Bone marrow (tissue), 2 donors: ENCODE data around the gene SNX13.

Experiments used
- DNase-seq, 2 donors: peaks; one replicate each; lab custom pipeline; 2025; lab: John Stamatoyannopoulos, UW

Gene SNX13

GRCh38 chr7:17940302-17940883, at the start of gene SNX13:
Gene SNX13, minus strand, starts transcription at chr7:17940494. Its CDS starts 199 bp downstream, at chr7:17940295.
- DNase-seq = peak; percentile 76 to 78

- DNase-seq = no peak
These were observed 49.3 kb upstream of the SNX13 start for GRCh38 chr7:17989546-17989945.

GRCh38 chr7:17988858-17989257, 48.6 kb upstream of the SNX13 start:
- no peak for DNase-seq

GRCh38 chr7:17988141-17988540, 47.8 kb upstream of the SNX13 start:
- no peak for DNase-seq

GRCh38 chr7:17986851-17987250, 46.6 kb upstream of the SNX13 start:
- no peak for DNase-seq

GRCh38 chr7:17985473-17986239, 45.4 kb upstream of the SNX13 start:
- no peak for DNase-seq

- no peak for DNase-seq
These were observed 44.0 kb upstream of the SNX13 start for GRCh38 chr7:17984288-17984687.

- DNase-seq = peak in 1 of 2 donors; percentile 2
These were observed 43.1 kb upstream of the SNX13 start for GRCh38 chr7:17983221-17984062.

- DNase-seq = no peak
These were observed 36.7 kb upstream of the SNX13 start for GRCh38 chr7:17976952-17977351.

GRCh38 chr7:17971411-17971810, 31.1 kb upstream of the SNX13 start:
- DNase-seq = no peak

- no peak for DNase-seq
These were observed 28.8 kb upstream of the SNX13 start for GRCh38 chr7:17968791-17969715.

GRCh38 chr7:17966706-17967105, 26.4 kb upstream of the SNX13 start:
- DNase-seq = no peak

GRCh38 chr7:17965603-17966002, 25.3 kb upstream of the SNX13 start:
- DNase-seq = no peak

- DNase-seq = no peak
These were observed 23.0 kb upstream of the SNX13 start for GRCh38 chr7:17963281-17963680.

- no peak for DNase-seq
These were observed 22.4 kb upstream of the SNX13 start for GRCh38 chr7:17962652-17963051.

GRCh38 chr7:17957871-17958270, 17.6 kb upstream of the SNX13 start:
- no peak for DNase-seq

- DNase-seq = no peak
These were observed 12.1 kb upstream of the SNX13 start for GRCh38 chr7:17952387-17952786.

- DNase-seq = no peak
These were observed 11.5 kb upstream of the SNX13 start for GRCh38 chr7:17951742-17952254.

GRCh38 chr7:17948526-17949238, 8.4 kb upstream of the SNX13 start:
- DNase-seq = no peak

- no peak for DNase-seq
These were observed 7.3 kb upstream of the SNX13 start for GRCh38 chr7:17947620-17948019.

GRCh38 chr7:17946591-17946990, 6.3 kb upstream of the SNX13 start:
- DNase-seq = no peak
